OCI-LY3 (cell line): ENCODE measurements around the gene HEY2.

ENCODE experiments used
- CTCF ChIP-seq: fragments of 200-600, 300-600 bp; sonication (generic); IDR thresholded peaks from 2 replicates; pipeline ENCODE4 v1.5.1; 2014; ENCODE audit warnings: antibody characterized with exemption, low read length, low read depth
- EZH2phosphoT487 ChIP-seq: fragments of 200-600 bp; shearing (Covaris generic); IDR thresholded peaks from 2 replicates; pipeline ENCODE4 v1.6.1; 2018; ENCODE audit warnings: antibody characterized with exemption, mixed run types, low read depth

- TF ChIP-seq CTCF (no peak), EZH2phosphoT487 (no peak)
Measured at GRCh38 chr6:125792680-125793079, 43.2 kb downstream of the HEY2 start.
